HG03039 (cell line): ENCODE results near the gene GLRA2.

ENCODE experiments used
- ATAC-seq: cut with Tn5 transposase; IDR thresholded peaks from one replicate; pipeline ENCODE4 v1.9.1; 2021; ENCODE audit warnings: mild to moderate bottlenecking, moderate library complexity; ENCODE audit not compliant: unreplicated experiment

GLRA2 gene

GRCh38 chrX:14529290-14529989 is at the start of gene GLRA2:
GLRA2 (plus strand) TSS chrX:14529536; CDS start chrX:14530058, 522 bp downstream.
- no peak for ATAC-seq

GRCh38 chrX:14489437-14489836 is 39.9 kb upstream of the GLRA2 start:
- no peak for ATAC-seq

DNA sequence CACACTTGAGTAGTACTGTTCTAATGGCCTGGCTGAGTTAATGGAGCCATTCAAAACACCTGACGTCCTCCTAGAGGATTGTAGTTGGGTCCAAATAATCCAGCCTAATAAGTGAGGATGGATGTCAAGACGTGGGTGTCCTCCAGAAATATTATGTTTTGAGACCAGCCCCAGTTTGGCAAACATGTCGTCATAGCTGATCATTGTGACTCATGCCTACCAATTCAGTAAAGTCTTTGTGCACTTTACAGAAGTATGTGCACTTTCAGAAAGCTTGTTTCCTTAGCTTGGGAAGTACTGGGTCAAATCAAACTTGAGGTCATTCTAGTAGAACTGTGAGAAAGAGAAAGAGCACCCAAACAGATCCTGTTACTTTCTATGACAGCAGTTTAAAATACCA is 37.6 kb upstream of the GLRA2 start:
- ATAC-seq = no peak

GRCh38 chrX:14496674-14497073 is 32.7 kb upstream of the GLRA2 start:
- peak; percentile 49 for ATAC-seq

- peak; percentile 65 for ATAC-seq
These were observed 32.1 kb upstream of the GLRA2 start for GRCh38 chrX:14497184-14497666.

DNA sequence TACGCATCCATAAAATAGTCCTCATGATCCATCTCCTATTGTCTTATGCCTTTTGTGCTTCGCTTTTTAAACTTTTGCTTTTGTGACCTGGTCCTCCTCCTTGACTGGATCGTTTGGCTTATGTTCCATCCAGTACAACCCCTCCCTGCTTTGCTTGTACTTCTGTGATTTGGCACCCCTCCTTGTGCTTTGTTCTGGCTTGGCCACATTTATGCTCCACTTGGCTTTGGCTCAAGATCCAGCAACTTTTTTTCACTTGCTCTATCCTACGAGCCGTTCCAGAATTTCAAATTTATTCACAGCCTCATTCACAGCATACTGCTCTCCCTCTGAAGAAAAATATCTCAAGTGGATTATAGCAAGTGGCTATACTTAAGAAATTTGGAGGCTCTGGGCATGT is 28.0 kb upstream of the GLRA2 start:
- ATAC-seq = no peak

GRCh38 chrX:14504960-14505538 is 24.3 kb upstream of the GLRA2 start:
- ATAC-seq = no peak

GRCh38 chrX:14505648-14506047 is 23.7 kb upstream of the GLRA2 start:
- no peak for ATAC-seq

GRCh38 chrX:14506866-14507265 is 22.5 kb upstream of the GLRA2 start:
- ATAC-seq = no peak

DNA sequence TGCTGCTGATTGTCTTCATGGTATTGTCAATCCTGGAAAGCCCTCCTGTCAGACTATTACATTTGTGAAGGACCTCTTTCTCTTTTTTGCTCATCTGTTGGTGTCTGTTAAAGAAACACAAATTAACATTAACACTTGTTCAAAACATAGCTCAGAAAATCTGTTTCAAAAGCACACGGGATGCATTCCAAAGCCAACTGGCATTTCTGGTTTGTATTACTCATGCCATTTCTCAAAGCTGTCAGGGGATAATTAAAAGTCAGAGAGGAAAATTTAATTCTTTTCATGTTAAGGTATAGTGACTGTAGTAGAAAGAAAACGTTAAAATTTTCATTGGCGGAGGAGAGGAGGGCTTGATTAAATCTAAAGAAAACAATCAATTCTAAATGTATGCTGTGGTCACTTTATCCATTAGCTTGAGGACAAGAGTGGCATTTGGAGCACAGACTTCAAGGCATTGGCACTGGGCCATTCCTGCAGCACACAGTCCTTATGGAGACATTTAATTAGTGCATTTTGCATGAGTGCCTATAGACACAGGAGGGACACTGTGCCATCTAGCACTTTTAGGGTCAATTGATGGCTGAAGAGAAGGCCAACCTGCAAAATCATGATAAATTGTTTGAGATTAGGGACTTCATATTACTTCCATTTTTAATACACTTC is 21.2 kb upstream of the GLRA2 start:
- ATAC-seq = no peak

- no peak for ATAC-seq
These were observed 19.8 kb upstream of the GLRA2 start for GRCh38 chrX:14509325-14510057.

GRCh38 chrX:14528629-14529289 is 577 bp upstream of the GLRA2 start:
- ATAC-seq = no peak

DNA sequence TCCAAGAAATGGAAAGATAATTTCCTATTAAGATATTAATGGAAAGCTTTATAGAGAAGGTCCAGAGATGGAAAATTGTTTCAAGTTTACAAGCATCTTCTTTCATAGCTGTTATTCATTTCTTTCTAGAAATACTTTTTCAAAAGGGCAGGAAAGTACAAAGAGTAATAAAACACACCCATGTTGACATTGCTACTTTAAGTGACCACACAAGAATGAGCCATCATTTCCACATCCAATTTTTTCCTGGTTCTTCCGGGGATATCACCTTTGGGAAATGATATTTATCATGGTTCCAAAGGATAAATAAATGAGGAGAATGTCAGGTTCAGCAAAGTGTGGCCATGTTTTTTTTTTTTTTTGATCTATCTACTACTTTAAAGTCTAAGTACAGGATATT is 4.5 kb downstream of the GLRA2 start:
- ATAC-seq = no peak

- ATAC-seq = no peak
These were observed 16.9 kb downstream of the GLRA2 start for GRCh38 chrX:14546190-14546589.

DNA sequence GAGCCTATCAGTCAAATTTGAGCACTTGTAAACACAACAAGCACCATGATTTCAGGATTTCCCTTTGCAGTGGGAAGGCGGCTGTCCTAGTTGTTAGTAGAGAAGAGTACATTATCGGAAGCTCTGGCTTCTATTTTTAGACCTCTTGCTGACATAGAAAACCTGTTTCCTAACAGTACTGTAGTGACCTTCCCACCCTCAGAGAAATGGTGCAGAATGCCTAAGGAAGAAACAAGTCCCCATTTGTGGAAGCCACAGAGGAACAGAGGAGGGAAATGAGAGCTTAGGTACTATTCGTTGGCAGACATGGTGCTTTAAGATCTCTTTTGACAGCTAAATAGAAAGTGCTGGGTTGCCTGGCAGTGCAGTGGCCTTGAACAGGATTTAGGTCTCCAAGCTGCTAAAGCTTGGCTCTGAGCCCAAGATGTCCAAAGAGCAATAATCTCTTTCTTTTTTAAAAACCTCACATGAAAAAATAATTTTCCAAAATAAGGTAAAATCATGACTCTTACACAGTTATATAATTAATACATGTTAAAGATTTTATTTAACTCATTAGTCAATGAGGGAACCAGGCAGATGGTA is 24.9 kb downstream of the GLRA2 start:
- ATAC-seq = no peak

DNA sequence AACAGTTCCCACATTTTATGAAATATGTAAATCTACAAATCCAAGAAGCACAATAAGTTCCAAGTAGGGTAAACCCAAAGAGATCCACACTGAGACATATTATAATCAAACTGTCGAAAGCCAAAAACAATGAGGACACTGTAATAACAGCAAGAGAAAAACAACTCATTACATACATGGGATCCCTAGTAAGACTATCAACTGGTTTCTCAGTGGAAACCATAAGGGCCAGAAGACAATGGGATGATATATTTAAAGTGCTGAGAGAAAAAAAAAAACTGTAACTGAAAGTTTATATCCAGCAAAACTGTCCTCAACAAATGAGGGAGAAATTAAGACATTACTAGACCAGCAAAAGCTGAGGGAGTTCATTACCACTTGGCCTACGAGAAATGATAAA is 34.7 kb downstream of the GLRA2 start:
- ATAC-seq = no peak

- ATAC-seq = no peak
These were observed 43.8 kb downstream of the GLRA2 start for GRCh38 chrX:14573161-14573560.

- ATAC-seq = no peak
These were observed 51.7 kb downstream of the GLRA2 start for GRCh38 chrX:14581081-14581480.

GRCh38 chrX:14584548-14584947 is 55.2 kb downstream of the GLRA2 start:
- no peak for ATAC-seq

DNA sequence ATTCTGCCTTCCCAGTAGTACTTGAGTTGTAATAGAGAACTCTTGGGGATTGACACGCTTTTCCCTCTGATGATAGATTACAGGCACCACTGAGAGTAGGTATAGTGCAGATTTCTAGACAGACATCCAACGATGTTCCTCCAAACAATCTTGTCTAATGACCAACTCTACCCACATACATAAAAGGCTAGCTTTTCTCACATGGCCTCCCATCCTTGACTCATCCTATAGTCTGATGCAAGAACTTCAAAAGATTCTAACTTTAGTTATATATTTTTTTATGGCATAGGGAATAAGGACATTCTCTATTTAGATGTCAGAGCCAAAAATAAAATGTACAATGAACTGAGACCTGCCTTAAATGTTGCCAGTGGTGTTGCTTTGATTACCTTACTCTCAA is 60.9 kb downstream of the GLRA2 start:
- ATAC-seq = no peak
